Spleen (tissue), 11 donors: ENCODE results near the gene NFIX. TPM values are rescaled to one million over a fixed set of nuclear protein-coding genes. Genes with fewer than 3 reads are reported as not detected.

Experiments used
- DNase-seq: peaks from one replicate; pipeline ENCODE4 v3.0.0-alpha.2; 2020
- H3K27ac ChIP-seq, 8 donors: fragments of 200-600 bp; sonication (generic) in 7 of 8; 1 replicate in 4 of 8; 2 replicates in 4 of 8; pipeline versions ENCODE4 v1.5.0 to v1.8.0; 2016 to 2021; ENCODE audit warnings: inconsistent platforms in 4 of 8, mild to moderate bottlenecking in 4 of 8, moderate library complexity in 1 of 8
- H3K27me3 ChIP-seq, 7 donors: fragments of 200-600 bp; sonication (generic) in 6 of 7; replicated peaks in 1 of 7; 1 replicate in 4 of 7; 2 replicates in 3 of 7; pipeline versions ENCODE4 v1.5.0 to v1.8.0; 2016 to 2021; ENCODE audit warnings: inconsistent platforms in 3 of 7, mild to moderate bottlenecking in 1 of 7
- H3K36me3 ChIP-seq, 6 donors: fragments of 200-600 bp; sonication (generic) in 5 of 6; 1 replicate in 4 of 6; 2 replicates in 2 of 6; pipeline versions ENCODE4 v1.5.0 to v1.8.0; 2016 to 2021; ENCODE audit warnings: inconsistent platforms in 2 of 6
- H3K4me1 ChIP-seq, 6 donors: fragments of 200-600 bp; sonication (generic) in 5 of 6; 1 replicate in 3 of 6; 2 replicates in 3 of 6; pipeline versions ENCODE4 v1.5.0 to v1.8.0; 2016 to 2021; ENCODE audit warnings: inconsistent platforms in 3 of 6
- H3K4me3 ChIP-seq, 8 donors: fragments of 200-600 bp; sonication (generic) in 7 of 8; 1 replicate in 4 of 8; 2 replicates in 4 of 8; pipeline versions ENCODE4 v1.5.0 to v1.8.0; 2016 to 2021; ENCODE audit warnings: inconsistent platforms in 4 of 8, mild to moderate bottlenecking in 4 of 8, moderate library complexity in 2 of 8
- H3K9me3 ChIP-seq, 8 donors: fragments of 200-600 bp; sonication (generic) in 7 of 8; 1 replicate in 4 of 8; 2 replicates in 4 of 8; pipeline versions ENCODE4 v1.5.0 to v1.8.0; 2016 to 2021; ENCODE audit warnings: inconsistent platforms in 4 of 8
- CTCF ChIP-seq, 11 experiments: fragments of 200-600 bp in 7 of 11; fragments of 450-650 bp in 4 of 11; sonication (generic) in 4 of 11; IDR thresholded peaks in 8 of 11; conservative IDR thresholded peaks in 3 of 11; 1 replicate in 7 of 11; 2 replicates in 4 of 11; pipeline versions ENCODE4 v1.4.0 to v1.8.0; 2016 to 2021; ENCODE audit warnings: antibody characterized with exemption in 11 of 11, inconsistent platforms in 4 of 11, mild to moderate bottlenecking in 1 of 11
- POLR2A ChIP-seq, 3 donors: fragments of 450-650 bp; IDR thresholded peaks; one replicate each; pipeline ENCODE4 v1.5.1; 2017; ENCODE audit warnings: antibody characterized with exemption in 3 of 3, mild to moderate bottlenecking in 1 of 3
- POLR2AphosphoS5 ChIP-seq, 3 donors: sonication (generic); formaldehyde crosslinking; IDR thresholded peaks; one replicate each; pipeline ENCODE4 v1.5.1; 2017; ENCODE audit warnings: antibody characterized with exemption in 3 of 3
- WGBS, 5 donors: extraction: QIAGEN DNeasy Blood & Tissue Kit in 3 of 5; methylation state at CpG; one replicate each; pipeline versions ENCODE4 v1.1.5 to v1.1.7; 2013 to 2018; 5-methylcytosine and 5-hydroxymethylcytosine counted together
- intact Hi-C: fragments of 100-400 bp; cut with DNase I; formaldehyde crosslinking; loops from one replicate; pipeline ENCODE4 v1.15.0; 2023; ENCODE audit warnings: low total_unique reads
- polyA plus RNA-seq, 3 donors: library from polyadenylated mRNA; stranded (reverse); fragments of 200-250 nt; gene quantifications; one replicate each; pipeline ENCODE4 v1.2.1, GENCODE V29; 2013
- total RNA-seq, 7 donors: library from RNA; depleted of rRNA in 3 of 7; stranded (reverse); fragments of >200 nt in 3 of 7; fragmentation: NEBNext Ultra II Directional in 4 of 7; extraction: Animal tissue kit (Norgen Biotek cat#: 25700) in 4 of 7; gene quantifications; one replicate each; pipeline versions ENCODE4 v1.1.0 to v1.2.1, GENCODE V29; 2016 to 2021
- donor health status: healthy with polysubstance abuse.
- donor health status: DM: no; HTN: no; CAD: no; lungs with moderate emphysema.
- donor health status: DM: no; HTN: no; CAD: no.
- donor health status: Bipolar disorder and iron deficiency.
- donor health status: healthy.
- donor health status: DM: no; HTN: no; CAD: no.
- donor health status: DM: yes; HTN: yes; CAD: no.

Gene NFIX
- total and polyA plus RNA-seq, 10 donors: 1.1 to 41.4 (median 17.5) TPM

GRCh38 chr19:13122980-13123957 lies 128.0 kb downstream of the NFIX start:
- TF ChIP-seq POLR2AphosphoS5 (IDR thresholded peaks at IDR 0.05) (no peak), CTCF (IDR thresholded peaks at IDR 0.05 in 8 of 11, conservative IDR thresholded peaks at IDR 0.05 in 3 of 11) (no peak), POLR2A (IDR thresholded peaks at IDR 0.05) (no peak)
- no peak for DNase-seq
- H3K27me3 ChIP-seq: no peaks in the 10 kb centered on the region
- intact Hi-C loops: no loop called here
- WGBS, 5 donors: 88 to 94% (median 92%) methylated on average over 20 of the region's 20 CpGs
- peaks cover 11 to 56% (median 33%) of the 10 kb centered on the region in 6 donors for H3K4me1 ChIP-seq
- no peak overlapping the region for H3K27ac ChIP-seq
- peaks cover 0 to 39% (median 2%) of the 10 kb centered on the region in 6 donors for H3K36me3 ChIP-seq
- H3K4me3 ChIP-seq: no peak overlapping the region
- no peaks in the 10 kb centered on the region for H3K9me3 ChIP-seq

GRCh38 chr19:13127051-13127450 lies 131.8 kb downstream of the NFIX start:
- H3K27ac ChIP-seq: no peak overlapping the region
- no peaks in the 10 kb centered on the region for H3K9me3 ChIP-seq
- peaks cover 0 to 30% (median 2%) of the 10 kb centered on the region in 6 donors for H3K36me3 ChIP-seq
- 87 to 97% (median 96%) methylated on average over 8 to 9 of the region's 9 CpGs for WGBS, 5 donors
- TF ChIP-seq POLR2AphosphoS5 (IDR thresholded peaks at IDR 0.05) (no peak), POLR2A (IDR thresholded peaks at IDR 0.05) (no peak)
- H3K4me1 ChIP-seq: peaks cover 0 to 34% (median 2%) of the 10 kb centered on the region in 6 donors
- DNase-seq: no peak
- no peak overlapping the region for H3K4me3 ChIP-seq
- intact Hi-C loops: no loop called here
- H3K27me3 ChIP-seq: no peaks in the 10 kb centered on the region

- no peak for TF ChIP-seq CTCF (IDR thresholded peaks at IDR 0.05 in 8 of 11, conservative IDR thresholded peaks at IDR 0.05 in 3 of 11)
- TF ChIP-seq POLR2AphosphoS5 (IDR thresholded peaks at IDR 0.05): no peak
- TF ChIP-seq POLR2A (IDR thresholded peaks at IDR 0.05): no peak
- WGBS, 5 donors: 91 to 95% (median 92%) methylated on average over 6 of the region's 6 CpGs
- peaks cover 0 to 34% (median 5%) of the 10 kb centered on the region in 6 donors for H3K4me1 ChIP-seq
- no peak for DNase-seq
- no peak overlapping the region for H3K4me3 ChIP-seq
- no peak overlapping the region for H3K27ac ChIP-seq
- no peaks in the 10 kb centered on the region for H3K9me3 ChIP-seq
- H3K27me3 ChIP-seq: no peaks in the 10 kb centered on the region
- intact Hi-C loops: no loop called here
- H3K36me3 ChIP-seq: peaks cover 0 to 34% (median 2%) of the 10 kb centered on the region in 6 donors
Observed at GRCh38 chr19:13127811-13128575, 132.7 kb downstream of the NFIX start.

GRCh38 chr19:13128583-13128982 lies 133.3 kb downstream of the NFIX start:
- Histone ChIP-seq H3K4me3 (no peak overlapping the region), H3K27ac (no peak overlapping the region), H3K27me3 (no peaks in the 10 kb centered on the region), H3K9me3 (no peaks in the 10 kb centered on the region), H3K36me3 (peaks cover 0 to 39% (median 2%) of the 10 kb centered on the region in 6 donors), H3K4me1 (peaks cover 0 to 37% (median 5%) of the 10 kb centered on the region in 6 donors)
- no peak for DNase-seq
- 40 to 100% (median 67%) methylated on average over 1 of the region's 1 CpG for WGBS, 5 donors
- no peak for TF ChIP-seq CTCF (IDR thresholded peaks at IDR 0.05 in 8 of 11, conservative IDR thresholded peaks at IDR 0.05 in 3 of 11)
- no peak for TF ChIP-seq POLR2A (IDR thresholded peaks at IDR 0.05)
- TF ChIP-seq POLR2AphosphoS5 (IDR thresholded peaks at IDR 0.05): no peak
- intact Hi-C loops: no loop called here
